GM12874 (cell line): ENCODE measurements around the gene SPOP.

ENCODE experiments used
- CTCF ChIP-seq: IDR thresholded peaks from 2 replicates; pipeline ENCODE4 v1.5.1; 2011; ENCODE audit warnings: low read depth, mild to moderate bottlenecking, control low read depth, low read length, moderate library complexity; ENCODE audit not compliant: insufficient read depth

Gene SPOP

GRCh38 chr17:49554694-49555494, 123.0 kb downstream of the SPOP start:
- no peak for TF ChIP-seq CTCF

- no peak for TF ChIP-seq CTCF
Measured at GRCh38 chr17:49553676-49554335, 124.1 kb downstream of the SPOP start.

- no peak for TF ChIP-seq CTCF
Measured at GRCh38 chr17:49552070-49552751, 125.7 kb downstream of the SPOP start.

- no peak for TF ChIP-seq CTCF
Measured at GRCh38 chr17:49551221-49552069, 126.5 kb downstream of the SPOP start.

GRCh38 chr17:49549691-49550678, 127.9 kb downstream of the SPOP start:
- no peak for TF ChIP-seq CTCF

- no peak for TF ChIP-seq CTCF
Measured at GRCh38 chr17:49549311-49549605, 128.6 kb downstream of the SPOP start.
